Left renal cortex interstitium (tissue), 4 donors: ENCODE data around the gene CNTN4. TPM values are rescaled to one million over a fixed set of nuclear protein-coding genes. Genes with fewer than 3 reads are reported as not detected.
"Not testable (repeated sequence)": the region's sequence is repeated elsewhere in the genome, so short reads cannot be mapped to it uniquely, and the experiment has no call there.

Source experiments
- DNase-seq, 4 donors: peaks; one replicate each; pipeline ENCODE4 v3.0.0-alpha.2; 2013; ENCODE audit warnings: low read depth in 4 of 4, low spot score in 2 of 4, missing footprints in 1 of 4
- polyA plus RNA-seq, 4 donors: library from polyadenylated mRNA; unstranded; fragments of 120-200 nt; gene quantifications; one replicate each; pipeline ENCODE4 v1.2.1, GENCODE V29; 2013; ENCODE audit not compliant: insufficient read length in 4 of 4

Gene CNTN4
- polyA plus RNA-seq, 4 donors: 24.5 to 32.1 (median 29.8) TPM

DNA sequence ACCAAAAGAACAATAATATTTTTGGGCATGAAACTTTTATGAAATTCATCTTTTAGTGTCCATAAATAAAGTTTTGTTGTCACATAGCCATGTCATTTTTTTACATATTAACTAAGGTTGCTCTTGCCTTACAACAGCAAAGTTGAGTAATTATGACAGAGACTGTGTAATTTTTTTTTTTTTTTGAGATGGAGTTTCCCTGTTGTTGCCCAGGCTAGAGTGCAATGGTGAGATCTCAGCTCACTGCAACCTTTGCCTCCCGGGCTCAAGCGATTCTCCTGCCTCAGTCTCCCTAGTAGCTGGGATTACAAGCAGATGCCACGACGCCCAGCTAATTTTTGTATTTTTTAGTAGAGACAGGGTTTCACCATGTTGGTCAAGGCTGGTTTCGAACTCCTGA, 894.5 kb downstream of the CNTN4 start:
- not testable (repeated sequence) for DNase-seq

DNA sequence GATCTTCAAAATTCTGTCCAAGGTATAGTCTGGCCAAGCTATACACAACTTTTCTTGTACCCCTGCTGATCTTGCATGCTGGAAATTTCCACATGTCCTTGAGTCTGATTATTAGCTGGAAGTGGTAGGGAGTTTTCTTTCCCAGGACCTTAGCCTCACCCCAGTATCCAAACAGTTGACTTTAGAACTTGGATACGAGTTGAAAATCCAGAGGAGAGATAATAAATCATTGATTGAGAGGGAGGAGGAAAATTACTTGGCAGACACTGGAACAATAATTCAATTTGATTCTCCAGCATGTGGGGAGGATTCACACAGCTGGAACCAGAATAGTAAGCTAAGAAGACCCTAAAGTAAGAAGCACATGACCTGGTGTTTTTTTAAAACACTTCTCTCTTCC, 895.1 kb downstream of the CNTN4 start:
- peak in 2 of 4 donors; percentile 29 to 45 for DNase-seq

DNA sequence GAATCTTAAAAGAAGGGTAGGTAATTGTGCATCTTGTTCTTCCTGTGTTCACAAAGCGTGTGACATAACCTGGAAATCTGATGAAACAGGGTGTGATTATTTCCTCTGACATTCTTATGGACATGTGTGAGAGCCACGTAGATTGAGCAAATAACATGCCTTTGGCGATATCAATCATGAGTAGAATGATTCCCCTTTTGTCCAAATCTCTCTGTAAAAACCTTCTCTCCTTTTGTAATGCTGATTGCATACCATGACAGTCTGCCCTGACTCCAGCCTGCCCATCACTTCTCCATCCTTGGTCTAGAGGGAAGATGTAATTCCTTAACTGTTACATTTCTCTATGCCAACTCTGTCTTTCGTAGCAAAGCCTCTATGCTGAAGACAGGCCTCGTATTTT, 896.5 kb downstream of the CNTN4 start:
- no peak for DNase-seq

DNA sequence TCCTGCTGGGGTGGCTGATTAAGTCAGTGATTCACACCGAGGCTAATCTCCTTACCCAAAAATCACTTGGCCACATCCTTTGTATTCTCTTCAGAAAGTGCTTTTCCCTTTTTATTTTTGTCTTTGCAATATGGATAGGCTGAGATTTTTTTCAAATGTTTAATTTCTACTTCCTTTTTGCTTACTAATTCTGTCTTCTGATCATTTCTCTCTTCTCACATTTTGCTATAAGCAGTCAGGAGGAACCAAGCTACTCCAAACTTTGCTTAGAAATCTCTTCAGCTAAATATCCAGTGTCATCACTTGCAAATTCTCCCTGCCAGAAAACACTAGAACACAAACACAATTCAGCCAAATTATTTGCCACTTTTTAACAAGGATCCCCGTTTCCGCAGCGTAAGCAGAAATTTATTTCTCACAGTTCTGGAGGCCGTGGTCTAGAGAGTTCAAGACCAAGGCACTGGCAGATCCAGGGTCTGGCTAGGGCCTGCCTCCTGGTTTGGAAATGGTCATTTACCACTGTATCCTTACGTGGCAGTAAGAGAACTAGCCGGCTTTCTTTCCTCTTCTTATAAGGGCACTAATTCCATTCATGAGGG, 906.6 kb downstream of the CNTN4 start:
- no peak for DNase-seq

DNA sequence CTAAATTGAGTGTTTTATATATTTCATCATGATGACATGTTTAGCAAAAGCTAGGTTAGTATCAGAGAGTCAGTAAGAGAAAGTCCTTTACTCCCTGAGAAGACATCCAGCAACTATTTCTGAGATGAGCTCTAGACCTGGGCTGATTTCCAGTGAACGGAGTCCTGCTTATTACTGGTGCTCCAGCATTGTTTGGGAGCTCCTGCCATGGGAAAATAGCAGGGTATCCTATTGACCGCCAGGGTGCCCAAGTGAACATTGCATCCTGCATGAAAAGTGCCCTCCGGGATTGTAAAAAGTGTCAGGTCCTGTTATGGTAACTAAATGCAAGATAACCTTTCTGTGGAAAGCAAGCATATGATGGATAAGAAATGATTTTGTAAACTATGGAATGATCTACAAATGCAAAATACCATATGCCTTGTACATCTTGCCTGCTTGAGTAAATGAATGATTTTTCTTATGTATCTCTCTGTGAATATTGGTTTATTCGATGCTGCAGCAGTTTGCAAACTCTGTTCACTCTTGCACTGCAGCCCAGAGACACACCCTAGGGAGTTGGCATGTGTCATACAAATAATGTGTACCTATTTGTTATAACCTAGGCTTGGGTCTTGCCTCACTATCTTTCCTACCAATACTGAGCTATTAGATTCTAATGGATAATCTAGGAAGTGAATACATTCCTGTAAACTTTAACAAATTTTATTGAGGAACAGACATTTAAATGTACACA, 914.8 kb downstream of the CNTN4 start:
- DNase-seq: no peak

DNA sequence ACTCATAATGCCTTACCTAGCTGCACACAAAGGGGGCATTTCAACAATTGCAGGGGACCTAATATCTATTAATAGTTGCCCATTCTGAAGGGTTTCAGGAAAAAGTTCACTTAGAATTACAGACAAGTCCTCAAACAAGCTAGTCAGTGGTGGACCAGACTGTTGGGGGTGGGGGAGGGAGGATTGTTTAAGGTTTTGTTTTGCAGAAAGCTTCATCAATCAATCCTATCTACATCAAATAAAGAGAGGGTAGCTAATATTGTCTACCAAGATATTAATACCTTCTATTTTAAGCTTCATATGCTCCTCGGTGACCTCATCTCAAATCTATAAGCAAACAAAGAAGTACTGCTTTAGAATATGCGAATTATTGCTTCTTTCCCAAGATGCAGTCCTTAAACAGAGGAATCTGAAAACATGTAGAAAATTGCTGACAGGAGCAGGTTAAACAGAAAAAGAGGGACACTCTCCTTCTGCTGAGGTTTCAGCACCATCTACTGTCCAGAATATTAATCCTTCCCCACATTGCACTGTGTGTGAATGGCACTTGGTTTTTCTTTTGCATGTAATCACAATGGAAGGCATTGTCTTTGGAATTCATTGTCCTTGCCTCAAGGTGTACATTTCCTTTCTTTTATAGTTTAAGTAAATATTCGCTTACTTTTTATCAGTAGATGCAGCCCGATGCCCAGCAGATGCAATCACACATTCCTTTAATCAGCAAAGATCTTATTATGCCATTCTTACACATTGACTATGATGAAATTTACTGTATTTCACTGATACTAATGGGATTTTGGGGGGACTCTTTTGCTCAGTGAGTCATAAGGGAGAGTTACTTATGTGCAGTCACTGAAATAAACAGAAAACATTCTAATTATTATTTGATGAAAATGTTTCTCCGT, 916.8 kb downstream of the CNTN4 start:
- peak in 3 of 4 donors; percentile 37 to 59 (median 53) for DNase-seq

DNA sequence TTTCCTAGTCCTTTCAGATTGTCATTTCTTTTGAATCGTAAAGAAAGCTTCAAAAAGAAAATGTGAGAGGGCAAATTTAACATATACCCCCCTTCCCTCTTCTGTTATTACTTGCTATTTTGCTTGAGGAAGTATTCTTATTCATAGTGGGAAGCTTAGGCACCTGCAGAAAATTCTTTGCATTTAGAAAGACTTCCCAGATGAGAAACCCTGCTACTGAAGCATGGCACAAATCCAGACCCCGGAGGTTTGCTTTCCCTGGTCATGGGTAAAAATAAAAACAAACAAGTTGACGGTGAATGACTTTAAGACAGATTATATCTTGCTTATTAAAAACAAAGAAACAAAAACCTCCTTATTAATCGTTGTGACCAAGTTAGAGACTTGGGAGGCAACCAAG, 917.6 kb downstream of the CNTN4 start:
- DNase-seq: no peak

DNA sequence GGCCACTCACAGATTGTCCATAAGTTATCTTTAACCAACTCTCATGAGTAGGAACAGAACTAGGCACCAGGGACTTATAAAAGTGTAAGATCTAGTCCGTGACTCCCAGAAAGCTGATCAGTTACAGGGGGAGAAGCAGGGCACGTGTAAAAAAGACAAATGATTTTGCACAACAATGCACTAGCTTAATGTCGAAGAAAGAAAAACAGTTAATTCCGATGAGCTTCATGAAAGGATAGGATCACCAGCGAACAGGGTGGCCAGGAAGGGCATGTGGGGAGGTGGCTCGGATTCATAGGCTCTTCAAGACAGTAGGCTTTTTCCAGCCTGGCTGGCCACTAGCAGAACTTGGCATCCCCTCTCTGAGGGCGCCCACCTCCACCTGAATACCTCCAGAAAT, 921.5 kb downstream of the CNTN4 start:
- DNase-seq: no peak

DNA sequence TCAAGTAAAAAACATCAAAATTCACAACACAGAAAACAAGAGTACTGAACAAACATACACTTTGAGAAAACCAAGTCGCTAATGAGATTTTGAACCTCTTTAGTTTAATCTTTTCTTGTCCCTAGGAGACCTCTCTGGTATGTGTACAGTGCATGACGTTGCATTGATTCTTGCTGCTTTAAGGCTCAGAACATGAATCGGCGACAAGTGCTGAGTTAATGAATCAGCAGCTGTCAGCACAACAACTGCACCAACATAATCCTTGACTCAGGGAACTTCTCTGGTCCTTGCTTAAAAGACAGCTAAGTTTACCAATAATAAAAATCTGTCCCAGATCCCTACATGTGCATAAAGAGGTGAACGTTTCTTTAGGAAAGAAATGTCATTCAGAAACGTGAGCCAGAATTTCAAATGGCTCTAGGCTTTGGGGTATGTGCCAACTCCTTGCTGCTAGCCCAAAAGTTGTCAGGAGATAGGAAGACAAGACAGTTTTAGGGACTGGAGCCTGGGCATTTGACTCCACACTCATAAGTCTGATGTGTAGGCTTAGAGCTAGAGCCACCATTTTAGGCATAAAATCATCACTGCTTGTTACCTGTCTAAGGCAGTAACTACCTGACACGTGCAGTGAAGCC, 924.6 kb downstream of the CNTN4 start:
- DNase-seq: no peak

DNA sequence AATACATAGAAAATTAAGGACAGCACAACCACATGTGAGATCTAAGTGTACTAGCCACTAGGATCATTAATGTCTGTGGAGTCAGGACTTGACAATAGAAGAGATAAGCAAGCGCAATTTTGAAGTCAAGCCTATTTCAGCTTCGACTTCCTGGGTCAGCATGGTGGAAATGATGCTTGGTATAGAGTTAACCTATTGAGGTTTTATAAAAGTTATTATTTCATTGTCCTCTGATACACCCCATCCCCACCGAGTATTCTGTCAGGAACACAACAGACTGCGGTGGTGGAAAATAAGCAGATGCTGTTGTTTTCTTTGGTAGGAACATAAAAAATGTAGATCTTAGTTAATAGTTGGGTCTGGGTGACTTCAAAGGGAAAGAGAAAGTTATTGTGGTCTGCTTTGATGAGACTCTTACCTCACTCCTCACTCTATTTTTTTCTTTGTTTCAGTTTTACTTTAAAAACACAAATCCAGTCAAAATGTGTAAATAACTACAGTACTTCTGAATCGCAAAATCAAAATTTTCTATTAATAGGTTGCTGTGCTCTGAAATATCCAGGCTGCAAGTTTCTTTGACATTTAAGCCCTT, 929.4 kb downstream of the CNTN4 start:
- no peak for DNase-seq

DNA sequence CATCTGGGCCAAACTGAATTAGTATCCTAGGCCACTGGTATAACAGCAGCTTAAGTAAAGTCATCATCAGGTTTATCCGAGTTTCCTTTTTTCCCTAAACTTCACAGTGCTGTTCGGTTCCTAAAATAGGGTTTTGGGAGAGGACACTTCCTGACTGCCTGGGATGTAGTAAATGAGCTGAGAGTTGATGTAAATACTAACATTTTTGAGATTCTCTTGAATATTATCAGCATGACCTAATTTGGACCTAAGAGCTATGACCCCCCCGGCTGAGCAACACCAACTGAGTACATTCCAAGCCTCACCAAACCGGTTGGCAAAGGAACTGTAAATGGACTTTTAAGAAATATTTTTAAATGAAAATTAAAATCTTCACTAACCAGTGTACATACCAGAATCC, 932.7 kb downstream of the CNTN4 start:
- DNase-seq: no peak

DNA sequence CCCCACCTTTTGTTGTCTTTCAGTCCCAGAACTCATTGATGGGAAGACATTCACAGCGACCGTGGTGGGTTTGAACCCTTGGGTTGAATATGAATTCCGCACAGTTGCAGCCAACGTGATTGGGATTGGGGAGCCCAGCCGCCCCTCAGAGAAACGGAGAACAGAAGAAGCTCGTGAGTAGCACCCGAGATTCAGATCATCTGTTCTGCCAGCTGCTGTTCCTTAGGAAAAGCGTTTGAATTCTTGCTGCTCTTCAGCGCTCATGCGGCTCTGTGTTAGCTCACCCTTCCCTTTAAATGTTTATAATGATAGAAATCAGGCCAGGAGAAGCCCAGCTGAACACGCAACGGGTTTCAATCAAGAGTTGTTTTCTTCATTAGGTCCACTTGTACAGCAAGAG, 938.5 kb downstream of the CNTN4 start:
- no peak for DNase-seq

DNA sequence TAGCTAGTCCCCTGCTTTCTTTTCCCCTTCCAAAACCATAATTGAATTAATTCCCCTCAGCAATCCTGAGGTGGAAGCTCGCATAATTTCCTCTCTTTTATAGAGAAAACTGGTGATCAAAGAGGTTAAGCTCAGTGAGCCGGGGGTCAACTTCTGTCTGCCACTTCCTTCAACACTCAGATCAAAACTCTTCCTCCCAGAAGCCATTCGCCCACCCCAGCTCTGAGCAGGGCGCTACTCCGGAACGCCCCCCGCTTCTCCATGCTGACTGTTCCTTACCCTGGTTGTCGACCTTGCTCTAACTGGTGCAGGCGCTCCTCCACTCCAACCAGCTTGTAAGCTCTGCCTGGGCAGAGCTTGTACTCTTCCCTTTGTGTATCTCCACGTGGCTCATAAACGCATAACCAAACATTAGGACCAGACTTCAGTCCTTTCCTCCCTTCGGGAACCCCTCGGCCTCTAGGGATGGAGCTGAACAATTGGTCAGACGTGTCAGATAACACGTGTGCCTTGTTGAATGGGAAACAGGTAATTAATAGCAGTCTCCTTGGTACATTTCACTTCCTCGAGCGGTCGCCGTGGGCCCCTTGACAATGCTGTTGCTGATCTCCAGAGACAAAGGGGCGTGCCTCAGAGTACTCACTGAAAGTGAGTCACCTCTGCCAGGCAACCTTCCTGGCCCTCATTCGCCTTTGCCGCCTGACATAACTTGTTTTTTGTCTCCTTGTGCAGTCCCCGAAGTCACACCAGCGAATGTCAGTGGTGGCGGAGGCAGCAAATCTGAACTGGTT, 939.7 kb downstream of the CNTN4 start:
- no peak for DNase-seq

DNA sequence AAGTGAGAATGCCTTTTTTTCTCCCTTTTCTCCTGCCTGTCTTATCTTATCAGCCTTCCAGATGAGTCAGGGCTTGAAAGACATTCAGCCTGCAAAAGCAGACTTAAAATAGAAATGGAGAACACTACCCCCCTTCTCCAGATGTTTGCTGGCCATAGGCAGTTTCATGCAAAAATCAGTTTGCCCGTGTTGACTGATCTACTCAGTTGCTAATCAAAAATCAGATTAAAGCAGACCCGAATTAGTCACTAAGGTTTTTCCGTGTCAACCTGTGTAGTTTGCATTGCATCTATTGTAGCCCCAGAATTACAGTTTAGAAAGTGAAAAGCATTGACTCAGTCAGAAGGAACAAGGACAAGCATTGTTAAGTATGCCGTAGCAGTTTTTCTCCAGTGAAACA, 955.3 kb downstream of the CNTN4 start:
- DNase-seq: no peak

DNA sequence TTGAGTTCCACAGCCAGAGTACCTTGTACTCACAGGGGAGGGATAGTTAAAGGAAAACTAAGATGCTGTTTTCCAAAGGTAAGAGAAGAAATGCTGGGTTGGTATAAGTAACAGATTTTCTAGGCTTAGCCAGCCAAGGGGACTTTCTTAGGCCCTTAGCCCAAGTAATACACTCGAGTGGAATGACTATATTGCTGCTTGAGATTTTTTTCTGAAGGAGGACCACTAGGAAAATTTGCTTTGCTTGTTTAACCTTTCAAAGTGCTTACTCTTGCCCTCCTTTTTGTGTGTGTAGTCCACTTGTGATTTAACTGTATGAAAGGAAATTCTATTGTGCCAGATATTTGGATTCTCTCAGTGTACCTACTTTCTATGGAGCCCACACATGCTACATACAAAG, 961.0 kb downstream of the CNTN4 start:
- no peak for DNase-seq

DNA sequence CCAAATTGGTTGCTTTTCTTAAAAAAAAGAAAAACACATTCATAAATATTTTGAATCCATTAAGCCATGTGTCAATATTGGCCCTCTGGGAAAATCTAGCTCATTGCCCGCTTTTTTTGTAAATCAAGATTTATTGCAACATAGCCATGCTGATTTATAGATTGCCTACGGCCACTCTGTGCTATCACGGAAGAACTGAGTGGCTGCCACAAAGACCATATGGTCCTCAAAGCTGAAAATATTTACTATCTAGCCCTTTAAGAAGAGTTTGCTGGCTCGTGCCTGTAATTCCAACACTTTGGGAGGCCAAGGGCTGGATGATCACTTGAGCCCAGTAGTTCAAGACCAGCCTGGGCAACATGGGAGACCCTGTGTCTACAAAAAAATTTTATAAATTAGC, 965.6 kb downstream of the CNTN4 start:
- no peak for DNase-seq

DNA sequence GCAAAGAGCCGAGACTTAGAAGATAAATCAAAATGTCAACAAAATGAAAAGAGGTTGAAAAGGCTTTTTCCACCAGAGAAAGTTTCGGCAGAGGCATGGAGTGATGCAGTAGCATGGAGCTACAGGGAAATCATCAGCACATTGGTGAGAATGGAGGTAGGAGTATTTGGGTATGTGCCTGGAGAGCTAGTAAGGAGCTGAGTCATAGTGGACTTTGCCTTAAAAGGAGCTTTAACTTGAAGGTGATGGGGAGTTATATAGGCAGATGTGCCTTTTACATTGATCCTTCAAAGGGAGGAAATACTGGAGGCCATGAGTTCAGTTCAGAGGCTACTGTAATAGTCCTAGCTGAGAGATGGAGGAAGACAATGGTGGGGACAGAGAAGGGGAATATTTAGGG, 967.2 kb downstream of the CNTN4 start:
- DNase-seq: no peak

DNA sequence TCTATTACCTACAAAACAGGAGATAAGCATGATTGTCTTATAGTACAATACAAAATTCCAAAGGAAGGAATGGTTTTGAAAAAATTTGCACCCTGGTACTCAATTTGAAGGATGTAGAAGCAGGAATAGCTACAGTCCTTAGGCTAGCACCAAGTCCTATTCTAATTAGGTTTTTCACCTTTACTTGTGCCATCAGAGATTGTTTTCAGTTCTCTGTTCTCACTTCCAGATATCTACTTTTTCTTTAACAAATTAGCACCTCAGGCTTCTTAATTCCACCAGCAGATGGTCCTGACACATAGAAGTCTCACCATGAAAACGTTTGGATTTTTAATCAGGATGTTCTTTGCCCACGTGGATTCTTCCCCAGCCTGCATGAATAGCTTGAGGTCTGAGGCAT, 967.7 kb downstream of the CNTN4 start:
- DNase-seq: no peak

DNA sequence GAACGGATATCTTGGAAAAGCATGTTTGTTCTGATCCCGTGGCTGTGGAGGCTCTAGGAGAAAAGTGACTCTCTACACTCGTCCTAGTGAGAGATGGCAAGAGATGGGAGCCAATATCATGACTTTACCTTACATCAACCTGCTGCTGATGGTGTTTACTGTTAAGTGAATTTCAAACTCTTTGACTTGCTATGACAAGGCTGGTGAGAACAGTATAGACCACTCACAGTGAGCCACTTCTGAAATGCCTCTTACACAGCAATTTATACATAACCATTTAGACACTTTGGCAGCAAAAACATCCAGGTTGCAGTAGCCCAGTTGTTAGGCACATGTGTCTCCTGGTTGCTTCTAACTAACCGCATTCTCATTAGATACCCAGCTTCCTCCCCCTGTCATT, 968.2 kb downstream of the CNTN4 start:
- no peak for DNase-seq

DNA sequence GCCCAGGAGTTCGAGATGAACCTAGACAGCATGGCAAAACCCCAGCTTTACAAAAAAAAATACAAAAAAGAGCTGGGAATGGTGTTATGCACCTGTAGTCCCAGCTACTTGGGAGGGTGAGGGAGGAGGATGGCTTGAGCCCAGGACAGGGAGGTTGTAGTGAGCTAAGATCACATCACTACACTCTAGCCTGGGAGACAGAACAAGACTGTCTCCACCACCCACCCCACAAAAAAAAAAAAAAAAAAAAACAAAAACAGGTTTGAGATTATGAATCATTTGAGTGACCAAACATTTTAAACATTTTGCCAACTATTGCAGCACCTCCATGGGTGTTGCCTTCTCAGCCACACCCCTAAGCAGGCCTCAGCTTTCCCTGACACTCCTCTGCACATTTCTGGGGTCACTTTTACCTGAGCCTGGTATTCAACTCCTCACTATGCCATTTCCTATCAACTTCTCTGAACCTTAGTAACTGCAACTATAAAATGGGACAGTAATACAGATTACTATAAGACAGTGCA, 969.8 kb downstream of the CNTN4 start:
- no peak for DNase-seq
